HG03060 (cell line): Measurements from ENCODE around the gene ELP1.

Source experiments
- ATAC-seq: cut with Tn5 transposase; IDR thresholded peaks from one replicate; pipeline ENCODE4 v1.9.1; 2021; ENCODE audit warnings: low read depth, moderate number of reproducible peaks; ENCODE audit not compliant: unreplicated experiment

The ELP1 gene

DNA sequence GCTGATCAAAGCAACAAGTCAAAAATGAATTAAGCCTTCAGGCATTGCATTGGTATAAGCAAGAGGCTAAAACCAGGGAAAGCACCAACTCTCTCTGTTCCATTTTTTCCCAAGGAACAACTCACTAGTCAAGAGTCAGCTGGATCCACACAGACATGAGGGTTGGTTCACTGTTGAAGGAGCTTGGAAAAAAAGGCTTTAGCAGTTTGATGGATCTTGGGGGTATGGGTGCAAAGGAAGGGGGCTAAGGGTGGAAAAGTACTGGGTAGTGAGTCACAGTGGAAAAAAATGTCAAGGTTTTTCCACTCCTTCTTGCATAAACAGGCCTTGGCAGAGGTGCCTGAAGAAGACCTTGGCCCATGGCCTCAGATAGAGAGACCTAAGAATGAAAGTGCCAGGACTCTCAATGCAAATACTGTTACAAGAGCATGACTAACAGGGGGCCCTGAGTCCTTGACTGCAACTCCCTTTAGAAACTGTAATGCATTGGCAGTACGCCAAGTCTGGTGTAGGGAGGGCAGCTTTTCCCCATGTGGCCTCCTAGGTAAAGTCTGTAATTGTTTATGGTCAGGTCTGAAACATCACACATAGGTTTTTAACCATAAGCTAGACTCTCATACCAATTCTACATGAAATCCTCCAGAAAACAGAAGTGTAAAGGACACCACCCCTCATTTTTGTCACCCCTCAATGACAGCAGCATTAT, 48.1 kb downstream of the ELP1 start:
- ATAC-seq = peak; percentile 98

DNA sequence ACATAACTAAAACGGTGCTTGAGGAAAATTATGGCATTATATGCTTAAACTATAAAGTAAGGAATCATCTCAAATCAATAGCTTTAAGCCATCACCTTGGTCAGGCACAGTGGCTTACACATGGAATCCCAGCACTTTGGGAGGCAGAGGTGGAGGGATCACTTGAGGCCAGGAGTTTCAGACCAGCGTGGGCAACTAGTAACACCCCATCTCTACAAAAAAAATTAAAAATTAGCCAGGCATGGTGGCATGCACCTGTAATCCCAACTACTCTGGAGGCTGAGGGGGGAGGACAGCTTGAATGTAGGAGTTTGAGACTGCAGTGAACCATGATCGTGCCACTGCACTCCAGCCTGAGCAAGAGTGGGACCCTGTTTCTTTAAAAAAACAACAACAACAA, 49.2 kb downstream of the ELP1 start:
- ATAC-seq = no peak

DNA sequence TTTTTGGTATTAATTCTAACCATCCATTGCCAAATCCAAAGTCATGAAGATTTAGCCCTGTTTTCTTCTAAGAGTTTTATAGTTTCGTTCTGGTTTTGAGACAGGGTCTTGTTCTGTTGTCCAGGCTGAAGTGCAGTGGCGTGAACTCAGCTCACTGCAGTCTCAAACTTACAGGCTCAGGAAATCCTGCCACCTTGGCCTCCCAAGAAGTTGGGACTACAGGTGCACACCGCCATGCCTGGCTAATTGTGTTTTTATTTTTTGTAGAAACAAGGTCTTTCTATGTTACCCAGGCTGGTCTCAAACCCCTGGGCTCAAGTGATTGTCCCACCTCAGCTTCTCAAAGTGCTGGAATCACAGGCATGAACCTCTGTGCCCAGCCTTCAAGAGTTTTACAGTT, 50.8 kb downstream of the ELP1 start:
- ATAC-seq = no peak

DNA sequence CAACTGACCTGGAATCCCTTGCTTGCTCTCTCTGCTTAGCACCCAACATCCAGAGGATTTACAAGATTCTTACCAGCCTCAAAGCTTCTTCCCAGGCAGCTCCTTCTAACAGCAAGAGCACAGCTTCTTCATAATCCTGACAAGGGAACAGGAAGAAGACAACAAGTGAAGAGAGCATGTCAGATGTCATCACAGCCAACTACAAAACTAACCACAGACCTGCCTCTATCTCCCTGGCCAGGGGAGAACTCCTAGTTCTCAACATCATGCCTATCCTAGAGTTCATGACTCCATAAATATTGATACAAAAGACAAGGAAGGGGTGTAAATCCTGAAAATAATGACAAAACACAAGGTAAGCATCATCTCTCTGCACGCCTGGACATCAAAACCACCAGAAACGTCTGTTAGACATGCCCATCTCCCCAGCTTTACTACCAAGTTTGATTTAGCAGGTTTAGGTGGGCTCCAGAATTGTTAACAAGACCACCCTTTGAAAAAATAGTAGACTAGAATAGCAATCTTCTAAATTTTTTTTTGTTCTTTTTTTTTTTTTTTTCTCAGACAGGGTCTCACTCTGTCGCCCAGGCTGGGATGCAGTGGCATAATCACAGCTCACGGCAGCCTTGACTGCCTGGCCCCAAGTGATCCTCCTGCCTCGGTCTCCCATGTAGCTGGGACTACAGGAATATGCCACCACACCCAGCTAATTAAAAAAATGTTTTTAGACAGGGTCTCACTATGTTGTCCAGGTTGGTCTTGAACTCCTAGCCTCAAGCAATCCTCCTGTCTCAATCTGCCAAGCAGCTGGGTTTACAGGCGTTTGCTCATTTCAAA, 51.7 kb downstream of the ELP1 start:
- no peak for ATAC-seq

DNA sequence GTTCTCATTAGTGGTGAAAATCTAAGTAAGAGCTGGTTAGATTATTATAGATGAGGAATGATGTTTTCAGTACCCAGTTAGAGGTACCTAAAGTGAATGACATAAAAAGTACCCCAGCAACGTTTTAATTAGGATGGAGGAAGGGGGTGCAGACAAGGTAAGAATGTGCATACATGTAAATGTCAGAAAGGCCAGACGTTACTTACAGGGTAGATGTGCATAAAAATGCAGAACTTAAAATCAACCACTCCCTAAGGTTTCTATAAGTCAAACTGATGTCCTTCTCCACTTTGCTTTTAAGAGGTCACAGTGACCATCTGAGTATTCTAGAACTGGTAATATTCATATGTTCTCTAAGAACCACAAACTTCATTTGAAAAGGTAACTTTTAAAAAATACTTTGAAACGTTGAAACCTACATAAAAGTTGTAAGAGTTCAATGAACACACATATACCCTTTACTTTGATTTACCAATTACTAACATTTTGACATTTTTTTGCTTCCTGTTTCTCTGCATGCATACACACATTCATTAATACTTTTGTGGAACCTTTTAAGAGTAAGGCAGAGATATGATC, 53.1 kb downstream of the ELP1 start:
- no peak for ATAC-seq

DNA sequence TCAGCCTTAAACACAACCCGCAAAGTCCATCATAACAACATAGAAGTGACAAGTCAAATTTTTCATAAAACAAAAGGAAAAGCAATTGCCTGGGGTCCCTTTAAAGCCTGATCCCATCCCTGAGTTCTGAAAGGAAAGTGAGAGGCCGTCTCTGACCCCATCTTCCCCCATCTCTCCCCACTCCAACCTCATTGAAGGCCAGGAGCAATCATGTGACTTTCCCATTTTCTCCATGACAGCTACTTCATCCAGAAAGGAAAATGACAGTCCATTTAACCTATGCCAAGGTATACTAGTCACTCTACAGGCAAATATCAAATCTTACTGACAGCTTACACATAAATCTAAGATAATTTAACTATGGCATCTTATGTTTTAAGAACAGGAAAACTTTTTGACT, 56.4 kb downstream of the ELP1 start:
- no peak for ATAC-seq

DNA sequence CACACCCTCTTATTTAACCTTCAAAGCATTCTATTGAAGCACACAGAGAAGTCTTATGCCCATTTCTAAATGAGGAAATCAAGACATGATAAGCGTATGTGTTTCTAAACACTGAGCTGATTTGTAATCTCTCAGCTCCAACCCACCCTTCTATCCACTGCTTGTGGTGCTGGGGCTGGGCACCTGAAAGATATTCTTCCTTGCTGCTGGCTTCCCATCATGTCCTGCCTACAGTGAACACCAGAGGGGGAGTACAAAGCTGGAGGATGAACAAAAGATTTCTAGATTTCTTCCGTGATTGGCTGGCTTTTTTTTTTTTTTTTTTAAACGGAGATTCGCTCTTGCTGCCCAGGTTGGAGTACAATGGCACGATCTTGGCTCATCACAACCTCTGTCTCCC, 57.5 kb downstream of the ELP1 start:
- no peak for ATAC-seq

DNA sequence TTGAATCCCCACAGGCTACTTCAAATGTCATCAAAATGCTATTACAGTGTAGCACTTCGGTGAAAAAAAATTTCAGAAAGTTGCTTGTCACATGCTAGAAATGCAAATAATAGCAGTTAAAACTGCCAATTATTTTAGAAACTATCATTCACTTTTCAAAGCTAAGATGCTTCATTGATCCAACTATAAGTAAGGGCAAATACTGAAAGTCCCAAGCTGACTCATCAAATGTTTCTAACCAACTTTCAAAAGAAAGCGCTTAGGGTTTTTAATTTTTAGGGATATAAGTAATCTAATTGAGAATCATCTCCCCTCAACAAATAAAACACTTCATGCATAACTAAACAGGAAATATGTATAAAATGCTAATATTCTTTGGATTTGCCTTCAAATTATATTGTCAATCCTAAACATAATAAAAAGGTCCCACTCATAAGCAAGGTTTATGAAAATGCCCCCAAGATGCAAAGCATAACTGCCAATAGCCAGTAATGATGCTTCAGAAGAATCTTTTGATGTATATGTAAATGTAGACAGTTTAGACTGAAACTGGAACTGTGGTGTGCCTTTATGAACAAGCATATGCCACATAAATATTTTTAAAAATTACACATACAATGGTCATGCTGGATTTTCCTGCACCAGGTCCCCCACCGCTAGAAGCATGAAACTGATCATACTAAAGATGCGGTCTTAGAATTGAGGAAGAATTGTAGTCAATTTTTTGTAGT, 59.7 kb downstream of the ELP1 start:
- no peak for ATAC-seq

DNA sequence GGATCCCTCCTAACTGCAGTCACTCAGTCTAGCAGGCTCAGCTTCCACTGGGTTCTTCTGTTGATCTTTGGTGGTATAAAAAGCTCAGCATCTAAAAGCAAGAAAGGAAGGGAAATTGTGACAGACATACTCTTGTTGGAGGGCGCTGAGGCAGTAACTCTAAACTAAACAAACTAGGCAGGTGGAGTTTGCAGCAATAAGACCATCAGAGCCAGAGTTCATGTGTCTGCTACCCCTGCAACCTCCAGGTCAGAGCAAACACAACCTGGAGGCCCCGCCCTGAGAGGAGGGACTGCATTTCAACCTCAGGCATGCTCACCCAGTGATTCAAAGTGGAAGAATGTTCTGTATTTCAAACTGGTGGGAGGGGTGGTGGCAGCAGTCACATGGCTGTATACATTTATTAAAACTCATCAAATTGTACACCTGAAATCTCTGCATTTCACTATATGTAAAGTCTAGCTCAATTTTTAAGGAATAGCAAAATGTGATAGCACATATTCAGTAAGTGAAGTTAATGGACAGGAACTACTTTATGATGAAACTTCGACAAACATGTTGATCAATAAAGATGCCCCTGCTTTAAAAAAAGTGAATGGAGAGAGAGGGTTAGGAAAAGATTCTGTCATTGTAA, 64.7 kb downstream of the ELP1 start:
- ATAC-seq = no peak

DNA sequence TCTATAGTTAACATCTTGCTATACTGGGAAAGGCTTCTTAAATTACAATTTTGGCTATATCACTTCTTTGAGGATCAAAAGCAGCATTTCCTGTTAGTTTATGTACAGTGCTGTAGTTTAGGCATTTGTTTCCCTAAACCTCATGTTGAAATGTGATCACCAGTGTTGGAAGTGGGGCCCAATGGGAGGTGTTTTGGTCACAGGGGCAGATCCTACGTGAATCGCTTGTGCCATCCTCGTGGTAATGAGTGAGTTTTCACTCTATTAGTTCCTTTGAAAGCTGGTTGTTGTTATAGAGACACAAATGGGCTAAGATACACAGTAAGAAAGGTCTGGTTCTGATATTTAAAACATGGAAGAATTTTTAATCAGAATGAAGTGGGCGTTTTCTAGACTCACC, 66.1 kb downstream of the ELP1 start:
- ATAC-seq = no peak

DNA sequence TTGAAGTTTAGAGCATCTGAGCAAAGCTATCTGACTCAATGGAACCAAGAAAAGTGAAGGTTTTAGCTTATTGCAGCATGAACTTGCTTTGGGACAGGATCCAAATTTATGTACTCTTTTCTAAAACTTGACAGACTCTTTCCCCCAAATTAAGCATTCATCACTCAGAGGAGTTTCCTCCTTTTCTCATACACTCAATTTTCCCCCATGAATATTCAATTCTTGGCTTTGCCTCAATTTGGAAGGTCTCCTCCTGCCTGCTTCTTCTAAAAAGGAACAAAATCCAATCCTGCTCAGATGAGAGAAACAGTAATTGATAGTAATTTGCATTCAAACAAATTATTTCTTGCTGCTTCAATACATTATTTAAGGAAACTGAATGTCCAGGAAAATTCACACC, 66.8 kb downstream of the ELP1 start:
- ATAC-seq = no peak

DNA sequence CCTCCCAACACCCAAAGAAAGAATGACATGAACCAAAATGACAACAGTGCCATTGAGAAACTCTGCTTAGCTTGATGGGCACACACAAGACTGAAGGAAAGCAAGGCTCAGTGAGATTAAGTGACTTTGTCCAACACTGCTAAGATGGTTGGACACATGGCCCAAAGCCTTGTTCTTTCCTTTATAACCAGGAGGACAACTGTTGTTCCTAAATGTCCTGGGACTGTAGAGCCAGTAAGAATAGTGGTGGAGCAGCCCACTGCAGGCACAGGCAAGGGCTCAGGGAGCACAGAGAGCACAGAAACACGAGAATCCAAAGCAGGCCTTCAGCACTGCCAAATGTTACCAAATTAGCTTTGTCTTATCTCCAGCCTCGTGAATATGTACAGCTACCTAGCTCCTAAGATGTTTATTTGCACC, 67.9 kb downstream of the ELP1 start:
- no peak for ATAC-seq

DNA sequence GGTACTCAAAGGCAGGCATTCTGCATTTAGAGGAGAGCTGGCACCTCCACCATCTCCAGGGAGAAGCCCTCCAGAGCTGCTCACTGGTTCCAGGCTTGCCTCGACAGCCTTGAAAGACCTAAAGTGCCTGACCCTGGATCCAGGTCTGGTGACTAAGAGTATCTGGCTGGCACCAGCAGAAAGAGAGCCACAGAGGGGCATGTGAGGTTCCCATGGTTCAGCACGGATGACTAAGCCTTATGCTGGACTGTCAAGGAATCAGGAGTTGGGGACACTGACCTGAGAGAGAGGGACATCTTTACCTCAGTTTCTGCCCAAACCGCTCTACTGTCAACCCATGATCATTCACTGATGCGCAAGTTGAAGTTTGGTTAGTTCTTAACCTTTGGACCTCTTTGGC, 68.9 kb downstream of the ELP1 start:
- no peak for ATAC-seq

DNA sequence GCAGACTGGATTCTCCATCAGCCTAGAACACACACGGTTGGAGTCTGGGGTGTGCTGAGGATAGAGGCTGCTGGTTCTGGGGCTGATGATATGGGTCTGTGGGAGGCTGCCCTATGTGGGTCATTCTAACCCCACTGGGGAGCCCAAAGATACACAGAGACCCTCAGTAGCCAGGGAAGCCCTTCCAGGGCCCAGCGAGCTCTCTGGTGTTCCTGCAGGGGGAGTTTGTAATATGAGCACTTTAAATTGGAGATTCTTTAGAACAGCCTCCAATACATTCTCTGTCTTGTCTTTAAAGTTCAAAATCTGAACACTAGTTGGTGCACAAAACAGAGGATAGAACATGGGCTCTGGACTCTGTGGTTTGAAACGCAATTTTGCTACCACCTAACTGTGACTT, 69.5 kb downstream of the ELP1 start:
- no peak for ATAC-seq

DNA sequence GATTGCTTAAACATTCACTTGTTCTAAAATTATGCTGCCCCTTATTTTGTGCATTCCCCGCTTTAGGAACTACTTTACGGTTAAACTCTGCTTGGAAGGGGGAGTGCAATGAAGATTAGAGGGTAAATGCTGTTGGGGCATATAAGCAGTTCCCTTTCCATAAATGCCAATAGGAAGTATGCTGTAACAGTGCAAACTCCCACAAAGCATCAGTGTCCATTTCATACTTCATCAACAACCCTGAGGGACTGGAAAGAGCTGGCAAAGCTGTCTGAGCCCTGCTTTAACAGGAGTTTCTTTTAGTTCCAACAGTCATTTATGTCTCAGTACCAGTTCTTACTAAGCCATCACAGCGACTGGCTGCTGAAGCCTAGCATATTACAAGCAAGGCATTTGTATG, 70.0 kb downstream of the ELP1 start:
- ATAC-seq = no peak

DNA sequence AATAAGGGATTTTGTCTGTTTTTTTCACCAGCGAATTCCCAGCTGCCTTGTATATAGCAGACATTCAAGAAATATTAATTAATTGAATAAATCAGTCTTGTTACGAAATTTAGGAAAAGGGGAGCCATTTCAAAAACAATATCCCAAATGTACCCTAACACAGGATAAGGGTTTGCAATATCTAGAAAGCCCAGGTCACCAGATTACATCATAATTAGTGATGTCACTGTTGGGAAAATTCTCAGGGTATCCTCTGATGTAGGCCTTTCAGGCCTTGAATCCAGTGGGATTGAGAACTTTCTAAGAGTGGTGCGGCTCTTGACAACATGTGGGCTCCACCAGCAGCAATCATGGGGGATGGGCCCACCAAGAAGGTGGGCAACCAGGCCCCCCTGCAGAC, 71.9 kb downstream of the ELP1 start, which contains the start of gene ACTL7A:
ACTL7A (plus strand) TSS at position 270 of the 400 bp plus-strand sequence; CDS start at position 327, 57 bp downstream.
- ATAC-seq = no peak

DNA sequence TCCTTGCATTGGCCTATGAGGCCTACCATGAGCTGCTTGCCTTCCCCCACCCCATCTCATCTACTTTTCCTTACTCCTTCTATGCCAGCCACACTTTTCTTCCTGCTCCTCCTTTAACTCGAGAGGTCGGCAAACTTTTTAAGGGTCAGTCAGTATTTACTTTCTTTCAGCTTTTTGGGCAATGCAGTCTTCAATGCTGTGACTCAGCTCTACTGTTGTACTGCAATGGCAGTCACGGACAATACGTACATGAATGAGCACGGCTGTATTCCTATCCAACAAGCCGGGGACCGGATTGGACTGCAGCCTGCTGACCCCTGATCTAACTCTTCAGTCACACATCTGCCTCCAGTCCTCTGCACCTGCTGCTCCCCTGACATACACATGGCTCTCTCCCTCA, 72.5 kb downstream of the ELP1 start:
- no peak for ATAC-seq

DNA sequence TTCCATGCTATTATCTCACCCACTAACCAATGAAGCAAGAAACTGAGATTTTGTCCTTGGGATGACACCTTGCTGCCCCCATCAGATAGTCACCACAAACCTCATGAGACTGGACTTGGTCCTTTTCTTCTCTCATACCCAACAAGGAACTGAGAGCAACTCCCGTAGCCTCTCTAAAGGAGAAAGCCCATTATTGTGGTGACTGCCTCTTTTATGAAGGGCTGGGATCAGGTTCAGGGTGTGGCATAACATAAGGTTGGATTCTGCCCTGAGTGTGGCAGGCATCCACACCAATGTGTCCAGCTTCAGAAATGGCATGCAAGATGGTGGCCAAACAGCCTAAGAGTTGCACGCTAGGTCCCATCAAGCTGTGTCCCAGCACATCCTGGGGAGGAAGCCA, 73.2 kb downstream of the ELP1 start:
- no peak for ATAC-seq

DNA sequence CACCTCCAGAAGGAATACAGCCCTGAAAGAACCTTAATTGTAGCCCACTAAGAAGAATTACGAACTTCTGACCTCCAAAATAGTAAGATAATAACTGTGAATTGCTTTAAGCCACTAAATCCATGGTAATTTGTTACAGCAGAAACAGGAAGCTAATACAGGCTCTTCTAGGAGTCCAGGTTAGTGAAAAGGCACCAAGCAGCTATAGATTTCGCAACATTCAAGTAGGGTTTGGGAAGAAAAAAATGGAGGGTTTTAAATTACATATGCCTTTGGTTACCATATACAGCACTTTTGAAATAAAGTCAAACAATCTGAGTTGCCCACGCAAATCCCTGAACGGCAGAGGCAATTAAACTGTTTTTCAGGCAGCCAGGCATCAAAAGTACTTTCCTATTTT, 73.6 kb downstream of the ELP1 start:
- no peak for ATAC-seq

DNA sequence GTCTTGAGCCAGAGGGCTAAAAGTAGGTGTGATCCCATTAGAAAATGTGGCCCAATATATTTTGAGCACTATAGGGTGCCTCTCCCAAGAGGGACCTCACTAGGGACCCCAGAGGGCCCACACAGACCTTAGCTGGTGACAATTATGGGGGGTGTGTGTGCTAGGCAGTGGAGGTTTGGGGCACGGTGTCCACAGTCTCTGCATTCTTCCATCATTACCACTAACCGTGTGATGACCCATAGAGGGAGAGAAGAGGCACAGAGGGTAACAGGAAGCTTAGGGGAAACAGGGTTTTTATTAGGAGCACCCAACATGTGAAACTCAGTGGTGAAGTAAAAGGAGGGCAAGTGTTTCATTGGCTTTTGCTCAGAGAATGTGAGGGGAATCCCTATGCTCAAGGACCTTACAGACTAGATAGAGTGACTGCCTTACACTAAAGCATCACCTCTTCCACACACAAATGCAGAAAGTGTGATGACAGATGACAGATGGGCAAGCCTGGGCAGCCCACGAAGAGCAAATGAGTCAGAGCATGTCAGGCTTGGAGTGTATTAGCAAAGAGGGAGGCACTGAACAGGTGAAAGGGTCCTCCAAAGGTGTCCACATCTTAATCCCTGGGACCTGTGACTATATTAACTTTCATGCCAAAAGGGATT, 74.3 kb downstream of the ELP1 start:
- no peak for ATAC-seq
